Right atrium auricular region (tissue), 2 donors: Measurements from ENCODE around the gene TMEM41B. TPM values are rescaled to one million over a fixed set of nuclear protein-coding genes. Genes with fewer than 3 reads are reported as not detected.

ENCODE experiments used
- DNase-seq: peaks from one replicate; pipeline ENCODE4 v3.0.0-alpha.2; 2019; ENCODE audit warnings: low spot score
- H3K27ac ChIP-seq, 2 donors: fragments of 200-600 bp; sonication (generic); 1 replicate in 1 of 2; 2 replicates in 1 of 2; pipeline ENCODE4 v1.5.1; 2016 to 2019
- H3K27me3 ChIP-seq, 2 donors: fragments of 200-600 bp; sonication (generic); one replicate each; pipeline versions ENCODE4 v1.5.1 to v1.6.0; 2017 to 2019
- H3K36me3 ChIP-seq: fragments of 200-600 bp; sonication (generic); one replicate; pipeline ENCODE4 v1.5.1; 2016
- H3K4me1 ChIP-seq, 2 donors: fragments of 200-600 bp; sonication (generic); one replicate each; pipeline versions ENCODE4 v1.5.1 to v1.6.0; 2017 to 2019
- H3K4me3 ChIP-seq, 2 donors: fragments of 200-600 bp; sonication (generic); 1 replicate in 1 of 2; 2 replicates in 1 of 2; pipeline ENCODE4 v1.5.1; 2017 to 2019; ENCODE audit warnings: mild to moderate bottlenecking in 1 of 2, moderate library complexity in 1 of 2
- H3K9me3 ChIP-seq, 2 donors: fragments of 200-600 bp; sonication (generic); one replicate each; pipeline ENCODE4 v1.5.1; 2019
- CTCF ChIP-seq, 2 donors: fragments of 200-600 bp; sonication (generic); IDR thresholded peaks; one replicate each; pipeline ENCODE4 v1.5.1; 2019; ENCODE audit warnings: antibody characterized with exemption in 2 of 2
- total RNA-seq, 2 donors: library from RNA; depleted of rRNA; stranded (reverse); fragments of >200 nt; gene quantifications; one replicate each; pipeline ENCODE4 v1.1.0, GENCODE V29; 2016

TMEM41B gene
- total RNA-seq, 2 donors from 2014 or later = 16.9 to 20.4 TPM

GRCh38 chr11:9310485-9311090, 3.8 kb downstream of the TMEM41B start:
- DNase-seq = no peak
- no peak for TF ChIP-seq CTCF (IDR thresholded peaks at IDR 0.05)
- H3K27me3 ChIP-seq = no peaks in the 10 kb centered on the region

GRCh38 chr11:9304178-9304577, 10.2 kb downstream of the TMEM41B start:
- TF ChIP-seq CTCF (IDR thresholded peaks at IDR 0.05) = no peak
- Histone ChIP-seq H3K4me1 (no peaks in the 10 kb centered on the region), H3K27ac (no peak overlapping the region), H3K27me3 (no peaks in the 10 kb centered on the region), H3K36me3 (no peaks in the 10 kb centered on the region), H3K9me3 (no peaks in the 10 kb centered on the region), H3K4me3 (no peak overlapping the region)
- DNase-seq = no peak

More at GRCh38 chr11:9310485-9311090, 3.8 kb downstream of the TMEM41B start:
- Histone ChIP-seq H3K9me3 (no peaks in the 10 kb centered on the region), H3K4me3 (no peak overlapping the region), H3K4me1 (peaks cover 0 to 16% of the 10 kb centered on the region in 2 donors), H3K27ac (no peak overlapping the region), H3K36me3 (no peaks in the 10 kb centered on the region)

GRCh38 chr11:9302448-9302847, 11.9 kb downstream of the TMEM41B start:
- Histone ChIP-seq H3K4me3 (no peak overlapping the region), H3K4me1 (no peaks in the 10 kb centered on the region), H3K9me3 (no peaks in the 10 kb centered on the region), H3K27me3 (no peaks in the 10 kb centered on the region), H3K36me3 (no peaks in the 10 kb centered on the region), H3K27ac (no peak overlapping the region)
- no peak for DNase-seq
- TF ChIP-seq CTCF (IDR thresholded peaks at IDR 0.05) = no peak

- Histone ChIP-seq H3K27ac (no peak overlapping the region), H3K27me3 (no peaks in the 10 kb centered on the region), H3K4me1 (no peaks in the 10 kb centered on the region), H3K9me3 (no peaks in the 10 kb centered on the region), H3K36me3 (no peaks in the 10 kb centered on the region), H3K4me3 (no peak overlapping the region)
- DNase-seq = no peak
- no peak for TF ChIP-seq CTCF (IDR thresholded peaks at IDR 0.05)
Observed at GRCh38 chr11:9301720-9302119, 12.7 kb downstream of the TMEM41B start.

GRCh38 chr11:9293646-9294045, 20.7 kb downstream of the TMEM41B start:
- H3K27ac ChIP-seq = no peak overlapping the region
- H3K4me1 ChIP-seq = no peaks in the 10 kb centered on the region
- H3K9me3 ChIP-seq = no peaks in the 10 kb centered on the region
- no peak overlapping the region for H3K4me3 ChIP-seq
- no peaks in the 10 kb centered on the region for H3K27me3 ChIP-seq
- DNase-seq = no peak
- H3K36me3 ChIP-seq = peaks cover 7% of the 10 kb centered on the region
- no peak for TF ChIP-seq CTCF (IDR thresholded peaks at IDR 0.05)
